ENCODE results near the gene MRTFB.

DNA sequence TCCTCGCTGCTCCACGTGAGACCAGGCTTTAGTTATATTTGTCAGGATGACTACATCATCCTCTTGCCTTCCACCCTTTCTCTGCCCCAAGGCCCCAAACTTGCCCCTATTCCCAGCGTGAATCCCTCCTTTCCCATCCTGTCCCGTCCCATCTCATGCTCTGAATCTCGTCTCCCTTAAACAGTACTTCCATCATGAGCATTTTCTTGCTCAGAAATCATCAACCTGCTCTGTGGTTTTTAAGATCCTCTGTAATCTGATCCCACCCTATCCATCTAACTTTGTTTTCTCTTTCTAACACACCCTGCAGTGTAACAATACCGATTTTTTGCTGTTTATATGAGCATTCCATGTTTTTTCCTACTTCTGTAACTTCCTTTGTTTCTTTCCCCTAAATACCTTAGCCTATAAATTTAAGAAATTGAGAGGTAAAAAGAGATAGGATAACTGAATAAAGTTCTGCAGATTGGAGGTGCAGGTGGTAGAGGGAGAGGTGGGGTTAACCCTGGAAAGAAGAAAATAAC lies 39.7 kb downstream of the MRTFB start:
- TF ChIP-seq, protein P1, sequence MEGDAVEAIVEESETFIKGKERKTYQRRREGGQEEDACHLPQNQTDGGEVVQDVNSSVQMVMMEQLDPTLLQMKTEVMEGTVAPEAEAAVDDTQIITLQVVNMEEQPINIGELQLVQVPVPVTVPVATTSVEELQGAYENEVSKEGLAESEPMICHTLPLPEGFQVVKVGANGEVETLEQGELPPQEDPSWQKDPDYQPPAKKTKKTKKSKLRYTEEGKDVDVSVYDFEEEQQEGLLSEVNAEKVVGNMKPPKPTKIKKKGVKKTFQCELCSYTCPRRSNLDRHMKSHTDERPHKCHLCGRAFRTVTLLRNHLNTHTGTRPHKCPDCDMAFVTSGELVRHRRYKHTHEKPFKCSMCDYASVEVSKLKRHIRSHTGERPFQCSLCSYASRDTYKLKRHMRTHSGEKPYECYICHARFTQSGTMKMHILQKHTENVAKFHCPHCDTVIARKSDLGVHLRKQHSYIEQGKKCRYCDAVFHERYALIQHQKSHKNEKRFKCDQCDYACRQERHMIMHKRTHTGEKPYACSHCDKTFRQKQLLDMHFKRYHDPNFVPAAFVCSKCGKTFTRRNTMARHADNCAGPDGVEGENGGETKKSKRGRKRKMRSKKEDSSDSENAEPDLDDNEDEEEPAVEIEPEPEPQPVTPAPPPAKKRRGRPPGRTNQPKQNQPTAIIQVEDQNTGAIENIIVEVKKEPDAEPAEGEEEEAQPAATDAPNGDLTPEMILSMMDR (IDR thresholded peaks at IDR 0.05): no peak
- TF ChIP-seq POLR2AphosphoS5 (IDR thresholded peaks at IDR 0.05): no peak

Measured in stomach (tissue), 4 donors.